Neutrophil (primary cell): ENCODE measurements around the gene NAA40.

ENCODE experiments used
- H3K27ac ChIP-seq: fragments of 200-600 bp; sonication (generic); 2 replicates; pipeline ENCODE4 v1.5.1; 2016; ENCODE audit warnings: mild to moderate bottlenecking, moderate library complexity
- H3K27me3 ChIP-seq: fragments of 200-600 bp; sonication (generic); 2 replicates; pipeline ENCODE4 v1.6.0; 2016; ENCODE audit warnings: mild to moderate bottlenecking
- H3K36me3 ChIP-seq: fragments of 200-600 bp; sonication (generic); 2 replicates; pipeline ENCODE4 v1.5.1; 2017
- H3K4me1 ChIP-seq, 2 experiments: fragments of 200-600 bp in 1 of 2; sonication (generic) in 1 of 2; 1 replicate in 1 of 2; 2 replicates in 1 of 2; pipeline versions ENCODE4 v1.5.1 to v1.6.1; 2013 to 2016; ENCODE audit warnings: low read depth in 1 of 2, low read length in 1 of 2, mild to moderate bottlenecking in 1 of 2, moderate library complexity in 1 of 2; ENCODE audit not compliant: control insufficient read depth in 1 of 2, insufficient read depth in 1 of 2
- H3K4me3 ChIP-seq, 2 experiments: fragments of 200-600 bp in 1 of 2; sonication (generic) in 1 of 2; 1 replicate in 1 of 2; 2 replicates in 1 of 2; pipeline ENCODE4 v1.5.1; 2013 to 2016; ENCODE audit warnings: low read depth in 1 of 2, low read length in 1 of 2, mild to moderate bottlenecking in 1 of 2, moderate library complexity in 1 of 2
- H3K9me3 ChIP-seq: fragments of 200-600 bp; sonication (generic); 2 replicates; pipeline ENCODE4 v1.5.1; 2016
- TF ChIP-seq, protein P1 (sequence below): fragments of 200-600 bp; sonication (generic); IDR thresholded peaks from 2 replicates; pipeline ENCODE4 v1.5.1; 2016; ENCODE audit warnings: antibody characterized with exemption

NAA40 gene

DNA sequence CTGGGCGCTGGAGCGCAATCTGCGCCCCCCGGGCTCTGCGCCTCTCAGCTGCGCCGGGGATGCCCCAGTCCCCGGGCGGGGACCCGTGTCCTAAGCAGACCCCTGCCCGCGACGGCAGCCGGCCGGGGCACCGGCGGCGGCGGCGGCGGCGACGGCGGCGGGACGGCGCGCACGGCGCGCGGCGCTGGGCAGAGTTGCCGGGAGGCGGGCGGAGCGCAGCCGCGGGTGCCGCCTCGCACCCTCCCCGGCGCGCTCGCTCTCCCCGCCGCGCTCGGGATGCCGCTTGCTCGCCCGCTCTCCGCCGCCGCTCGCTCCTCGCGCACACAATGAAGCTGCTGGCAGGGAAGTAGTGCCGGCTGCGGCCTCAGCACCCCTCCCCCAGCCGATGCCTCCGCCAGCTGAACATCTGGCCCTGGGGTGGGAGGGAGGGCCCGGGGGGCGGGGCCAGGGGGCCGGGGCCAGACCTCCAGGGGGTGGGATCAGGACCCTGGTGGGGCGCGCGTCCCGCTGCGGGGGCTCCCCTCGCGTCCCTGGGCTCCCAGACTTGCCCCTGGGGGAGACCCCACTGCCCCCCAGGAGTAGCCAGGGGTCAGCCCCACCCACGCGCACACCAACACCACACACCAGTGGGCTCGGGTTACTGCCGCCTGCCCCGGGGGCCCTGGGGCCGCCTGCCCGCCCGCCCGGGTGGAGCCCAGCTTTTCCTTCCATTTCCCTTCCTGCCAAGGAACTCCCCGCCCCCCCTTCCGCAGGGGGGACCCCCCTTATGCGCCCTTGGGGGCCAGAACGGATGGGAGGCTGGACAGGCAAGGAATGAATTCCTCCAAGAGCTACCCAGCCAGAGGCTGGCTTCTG is 21.7 kb upstream of the NAA40 start, which contains the start of gene RCOR2:
RCOR2 (minus strand) TSS at position 328 of the 855 bp plus-strand sequence. CDS start 708 bp downstream, outside the sequence.
- Histone ChIP-seq H3K27ac (no peak within 1 kb of the TSS), H3K27me3 (peaks cover 84% of the 10 kb centered on the region), H3K9me3 (no peaks in the 10 kb centered on the region), H3K36me3 (no peaks in the 10 kb centered on the region), H3K4me1 (peaks cover 19 to 31% of the 10 kb centered on the region in 2 experiments), H3K4me3 (peak within 1 kb of the TSS; percentile 34 to 49)
- TF ChIP-seq, protein P1, sequence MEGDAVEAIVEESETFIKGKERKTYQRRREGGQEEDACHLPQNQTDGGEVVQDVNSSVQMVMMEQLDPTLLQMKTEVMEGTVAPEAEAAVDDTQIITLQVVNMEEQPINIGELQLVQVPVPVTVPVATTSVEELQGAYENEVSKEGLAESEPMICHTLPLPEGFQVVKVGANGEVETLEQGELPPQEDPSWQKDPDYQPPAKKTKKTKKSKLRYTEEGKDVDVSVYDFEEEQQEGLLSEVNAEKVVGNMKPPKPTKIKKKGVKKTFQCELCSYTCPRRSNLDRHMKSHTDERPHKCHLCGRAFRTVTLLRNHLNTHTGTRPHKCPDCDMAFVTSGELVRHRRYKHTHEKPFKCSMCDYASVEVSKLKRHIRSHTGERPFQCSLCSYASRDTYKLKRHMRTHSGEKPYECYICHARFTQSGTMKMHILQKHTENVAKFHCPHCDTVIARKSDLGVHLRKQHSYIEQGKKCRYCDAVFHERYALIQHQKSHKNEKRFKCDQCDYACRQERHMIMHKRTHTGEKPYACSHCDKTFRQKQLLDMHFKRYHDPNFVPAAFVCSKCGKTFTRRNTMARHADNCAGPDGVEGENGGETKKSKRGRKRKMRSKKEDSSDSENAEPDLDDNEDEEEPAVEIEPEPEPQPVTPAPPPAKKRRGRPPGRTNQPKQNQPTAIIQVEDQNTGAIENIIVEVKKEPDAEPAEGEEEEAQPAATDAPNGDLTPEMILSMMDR: no peak

DNA sequence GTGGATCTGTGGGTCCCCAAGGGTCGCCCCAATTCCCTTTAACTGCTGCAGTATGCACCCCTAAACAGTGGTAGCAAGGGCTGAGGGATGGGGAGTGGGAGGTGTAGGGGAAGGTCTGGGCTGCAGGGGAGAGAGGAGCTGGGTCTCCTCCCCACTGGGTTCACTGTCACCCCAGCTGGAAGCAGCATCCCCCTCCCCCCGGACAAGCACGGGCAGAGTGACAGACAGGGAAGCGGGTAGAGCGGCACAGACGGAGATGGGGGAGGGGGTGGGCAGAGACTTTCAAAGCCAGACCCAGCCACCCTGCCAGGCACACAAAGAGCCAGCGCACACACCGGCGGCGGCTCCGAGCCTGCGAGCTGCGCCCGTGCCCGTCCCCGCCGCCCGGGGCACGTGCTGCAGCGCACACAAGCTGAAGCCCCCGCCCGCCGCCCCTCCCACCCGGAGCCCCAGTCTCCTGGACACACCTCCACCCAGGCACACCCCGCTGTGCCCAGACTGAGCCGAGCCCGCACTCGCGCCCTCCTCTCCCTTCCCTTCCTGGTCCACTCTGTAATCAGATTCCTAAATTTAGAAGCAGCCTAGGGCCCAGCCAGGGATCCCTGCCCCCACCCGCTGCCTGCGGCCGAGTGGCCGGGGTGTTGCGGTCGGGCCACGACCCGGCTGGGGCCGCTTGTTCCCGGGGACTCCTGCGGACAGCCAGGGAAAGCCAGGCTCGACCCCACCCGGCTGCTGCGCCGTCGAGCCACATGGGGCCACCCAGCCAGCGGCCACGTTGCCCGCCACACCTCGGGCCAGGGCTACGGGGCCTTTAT is 20.9 kb upstream of the NAA40 start:
- Histone ChIP-seq H3K9me3 (no peaks in the 10 kb centered on the region), H3K4me3 (no peak overlapping the region), H3K27ac (no peak overlapping the region), H3K4me1 (peaks cover 19 to 31% of the 10 kb centered on the region in 2 experiments), H3K27me3 (peaks cover 92% of the 10 kb centered on the region), H3K36me3 (no peaks in the 10 kb centered on the region)
- TF ChIP-seq, protein P1: no peak

DNA sequence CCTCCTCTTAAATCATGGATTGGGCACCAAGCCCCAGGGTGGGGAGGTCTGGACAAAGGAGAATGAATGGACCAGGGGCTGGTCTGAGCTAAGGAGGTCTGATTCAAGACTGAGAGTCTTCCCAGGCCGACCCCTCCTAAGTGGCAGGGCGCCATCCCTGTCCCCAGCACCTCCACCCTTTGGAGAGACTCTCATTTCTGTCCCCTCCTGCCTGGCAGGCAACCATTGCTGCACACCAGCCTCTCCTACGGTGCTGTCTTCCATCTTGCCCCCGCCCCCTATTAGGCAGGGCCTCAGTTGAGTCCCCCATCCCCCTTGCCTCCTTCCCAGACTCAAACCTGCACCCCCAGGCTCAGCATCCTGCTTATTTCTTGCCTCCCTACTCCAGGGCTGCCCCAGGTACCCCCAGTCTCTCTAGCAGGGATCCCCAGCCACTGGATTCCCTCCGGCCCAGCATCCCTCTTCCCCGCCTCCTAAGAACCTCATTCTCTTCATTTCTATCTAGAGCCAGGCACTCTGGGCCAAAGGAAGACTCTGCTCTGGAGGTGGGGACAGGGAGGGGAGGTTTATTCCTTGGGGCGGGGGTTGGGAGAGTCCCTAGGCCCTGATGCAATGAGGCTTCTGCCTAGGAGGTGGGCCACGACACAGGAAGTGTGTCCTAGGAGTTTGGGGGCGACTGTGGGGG is 20.2 kb upstream of the NAA40 start:
- Histone ChIP-seq H3K36me3 (no peaks in the 10 kb centered on the region), H3K4me1 (peaks cover 19 to 31% of the 10 kb centered on the region in 2 experiments), H3K27me3 (peaks cover 99% of the 10 kb centered on the region), H3K9me3 (no peaks in the 10 kb centered on the region), H3K27ac (no peak overlapping the region), H3K4me3 (no peak overlapping the region)
- TF ChIP-seq, protein P1: no peak

DNA sequence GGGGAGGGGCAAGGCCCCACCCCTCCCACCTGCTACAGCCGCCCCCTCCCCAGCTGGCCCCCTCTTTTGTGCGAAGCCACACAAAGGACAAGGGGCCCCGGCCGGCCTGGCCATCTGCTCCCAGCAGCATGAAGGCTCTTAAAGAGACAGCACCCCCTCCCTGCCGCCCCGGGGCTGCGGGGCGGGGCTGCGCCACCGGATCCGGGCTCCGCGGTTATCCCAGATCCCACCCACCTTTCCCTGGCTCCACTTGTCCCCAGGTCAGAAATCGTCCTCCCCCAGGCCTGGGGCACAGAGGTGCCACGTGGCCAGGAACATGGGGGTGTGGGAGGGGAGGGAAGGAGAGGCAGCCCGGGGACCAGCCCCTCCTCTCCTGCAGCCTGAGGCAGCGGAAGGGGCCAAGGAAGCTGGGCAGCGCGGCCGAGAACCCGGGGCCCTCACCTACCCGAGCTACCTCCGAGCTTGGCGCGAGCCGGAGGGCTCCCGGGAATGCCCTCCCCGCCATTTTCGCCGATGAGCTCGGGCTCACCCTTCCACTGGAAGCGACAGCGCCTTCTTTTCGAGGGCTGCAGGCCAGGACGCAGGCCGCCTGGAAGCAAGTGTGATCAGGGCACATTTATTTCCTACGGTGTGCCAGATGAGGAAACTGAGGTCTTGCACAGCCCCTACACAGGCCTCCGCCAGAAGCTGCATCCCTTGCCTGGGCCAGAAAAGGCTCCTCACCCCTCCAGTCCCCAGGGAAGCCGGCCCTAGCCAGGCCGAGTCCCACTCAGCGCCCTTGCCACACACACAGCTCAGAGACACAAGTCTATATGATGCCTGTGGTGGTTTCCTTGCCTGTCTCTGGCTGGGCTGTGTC is 19.3 kb upstream of the NAA40 start:
- Histone ChIP-seq H3K36me3 (no peaks in the 10 kb centered on the region), H3K9me3 (no peaks in the 10 kb centered on the region), H3K4me1 (peaks cover 19 to 31% of the 10 kb centered on the region in 2 experiments), H3K4me3 (no peak overlapping the region), H3K27ac (no peak overlapping the region), H3K27me3 (peaks cover 98% of the 10 kb centered on the region)
- TF ChIP-seq, protein P1: no peak
